HG03196 (cell line): Measurements from ENCODE around the gene CILP.
"Not testable (repeated sequence)": the region's sequence is repeated elsewhere in the genome, so short reads cannot be mapped to it uniquely, and the experiment has no call there.

Source experiments
- ATAC-seq: cut with Tn5 transposase; IDR thresholded peaks from one replicate; pipeline ENCODE4 v1.9.1; 2021; ENCODE audit not compliant: unreplicated experiment

Gene CILP

GRCh38 chr15:65226901-65227300 is 15.6 kb upstream of the CILP start:
- not testable (repeated sequence) for ATAC-seq

- ATAC-seq = no peak
Measured at GRCh38 chr15:65226221-65226620, 14.9 kb upstream of the CILP start.

- no peak for ATAC-seq
Measured at GRCh38 chr15:65223996-65224395, 12.7 kb upstream of the CILP start.

- no peak for ATAC-seq
Measured at GRCh38 chr15:65222891-65223290, 11.6 kb upstream of the CILP start.

GRCh38 chr15:65221697-65222096 is 10.4 kb upstream of the CILP start:
- no peak for ATAC-seq

- no peak for ATAC-seq
Measured at GRCh38 chr15:65219137-65219536, 7.9 kb upstream of the CILP start.

GRCh38 chr15:65217526-65218482 is 6.5 kb upstream of the CILP start:
- no peak for ATAC-seq

- ATAC-seq = no peak
Measured at GRCh38 chr15:65215496-65215895, 4.2 kb upstream of the CILP start.

- no peak for ATAC-seq
Measured at GRCh38 chr15:65214010-65214409, 2.7 kb upstream of the CILP start.

GRCh38 chr15:65213241-65213640 is 2.0 kb upstream of the CILP start:
- no peak for ATAC-seq

- no peak for ATAC-seq
Measured at GRCh38 chr15:65212097-65212496, 824 bp upstream of the CILP start.

- ATAC-seq = no peak
Measured at GRCh38 chr15:65211482-65211982, 259 bp upstream of the CILP start.

- ATAC-seq = no peak
Measured at GRCh38 chr15:65209701-65210643, 1.3 kb downstream of the CILP start.

- no peak for ATAC-seq
Measured at GRCh38 chr15:65208647-65209046, 2.6 kb downstream of the CILP start.

GRCh38 chr15:65207280-65207840 is 3.9 kb downstream of the CILP start:
- ATAC-seq = no peak

GRCh38 chr15:65206750-65207149 is 4.5 kb downstream of the CILP start:
- ATAC-seq = no peak

- ATAC-seq = no peak
Measured at GRCh38 chr15:65204931-65205660, 6.2 kb downstream of the CILP start.

- ATAC-seq = no peak
Measured at GRCh38 chr15:65204236-65204930, 6.9 kb downstream of the CILP start.

- ATAC-seq = no peak
Measured at GRCh38 chr15:65201918-65202317, 9.4 kb downstream of the CILP start.

GRCh38 chr15:65198571-65198970 is 12.7 kb downstream of the CILP start:
- no peak for ATAC-seq
